Measurements from ENCODE around the gene SLC25A23. TPM values are rescaled to one million over a fixed set of nuclear protein-coding genes. Genes with fewer than 3 reads are reported as not detected.

The SLC25A23 gene
- total and polyA plus RNA-seq, 2 of the 8 experiments (the other 6 are each of a cell fraction or from before 2014, with no cell fraction given), result 18.0 to 48.1 TPM

- no peak overlapping the region for H2BK15ac ChIP-seq (ENCODE audit: low read length)
- H3K79me2 ChIP-seq (ENCODE audit: control insufficient read depth in 1 of 2, insufficient read depth in 2 of 2, low read length in 2 of 2), result no peaks in the 10 kb centered on the region
- TF ChIP-seq CBX5 (IDR thresholded peaks at IDR 0.05; ENCODE audit: low read depth, low read length) (no peak), FOSL1 (IDR thresholded peaks at IDR 0.05; ENCODE audit: insufficient read depth, low read depth, low read length) (no peak)
- H3K27me3 ChIP-seq (replicated peaks in 1 of 4; ENCODE audit: control insufficient read depth in 3 of 4, extremely low read depth in 1 of 4, insufficient read depth in 3 of 4, low read length in 3 of 4), result no peaks in the 10 kb centered on the region
- H2BK20ac ChIP-seq (ENCODE audit: low read length), result no peak overlapping the region
- no peak overlapping the region for H3K4ac ChIP-seq (replicated peaks; ENCODE audit: insufficient read length, low read depth, low read length)
- DNase-seq (ENCODE audit: low read depth in 1 of 2, low spot score in 2 of 2) (no peak), FAIRE-seq (no peak)
- H2BK120ac ChIP-seq (replicated peaks; ENCODE audit: low read depth, low read length), result no peak overlapping the region
- no peak overlapping the region for H3K9ac ChIP-seq (replicated peaks in 1 of 4; ENCODE audit: extremely low read depth in 1 of 4, low read depth in 3 of 4, low read length in 3 of 4)
- H3K79me1 ChIP-seq (ENCODE audit: low read depth, low read length), result no peaks in the 10 kb centered on the region
- H3K36me3 ChIP-seq (ENCODE audit: control insufficient read depth in 2 of 4, insufficient read depth in 4 of 4, low read length in 3 of 4), result peaks cover 5 to 24% (median 9%) of the 10 kb centered on the region in 4 experiments; a peak in 6 of 8 replicates
- no peak overlapping the region for H2AK5ac ChIP-seq (ENCODE audit: low read depth, low read length)
- no peak overlapping the region for H3K27ac ChIP-seq (ENCODE audit: low read depth, low read length)
- H4K5ac ChIP-seq (ENCODE audit: insufficient read length, low read depth, low read length), result no peak overlapping the region
- H2BK5ac ChIP-seq (ENCODE audit: low read depth, low read length), result no peak overlapping the region
- no peak overlapping the region for H2BK12ac ChIP-seq (ENCODE audit: low read depth, low read length)
- no peak overlapping the region for H3K14ac ChIP-seq (ENCODE audit: insufficient read length)
- WGBS, 2 experiments (ENCODE audit: extremely low coverage in 1 of 2, insufficient coverage in 1 of 2, insufficient read length in 1 of 2, insufficient replicate concordance in 2 of 2, low coverage in 1 of 2, low lambda C conversion rate in 2 of 2, missing lambda C conversion rate in 1 of 2), result 96% methylated on average over 5 of the region's 5 CpGs; no CpG with 5 or more reads in 1 of the 2 experiments
- H3K56ac ChIP-seq (replicated peaks; ENCODE audit: insufficient read length, low read depth, low read length), result no peak overlapping the region
- no peak overlapping the region for H3K4me2 ChIP-seq (ENCODE audit: insufficient read depth in 1 of 2, low read depth in 2 of 2, low read length in 2 of 2)
- ChIA-PET CTCF (ENCODE audit: partially characterized antibody) (interaction anchor here (0.7 to 1.5 kb wide), 2 partner anchors 12 to 15 kb away, joined by 3 read pairs; no protein-coding TSS in a partner anchor), POLR2A (ENCODE audit: partially characterized antibody) (no interaction called here)
- H3K23me2 ChIP-seq (ENCODE audit: low read depth, low read length), result no peaks in the 10 kb centered on the region
- H3K4me1 ChIP-seq (replicated peaks in 1 of 4; ENCODE audit: control insufficient read depth in 3 of 4, insufficient read depth in 4 of 4, low read length in 3 of 4), result no peaks in the 10 kb centered on the region
- H2AFZ ChIP-seq (ENCODE audit: low read length), result no peak overlapping the region
- H3K9me3 ChIP-seq (ENCODE audit: insufficient read depth in 2 of 2, low read depth in 1 of 2, low read length in 1 of 2), result peaks cover 0 to 8% of the 10 kb centered on the region in 2 experiments; a peak in 1 of 4 replicates
- no peak overlapping the region for H4K91ac ChIP-seq (replicated peaks; ENCODE audit: insufficient read length, low read length)
- no peak overlapping the region for H3K18ac ChIP-seq (ENCODE audit: extremely low read depth, low read length)
- H4K20me1 ChIP-seq (replicated peaks in 1 of 2; ENCODE audit: control insufficient read depth in 1 of 2, insufficient read depth in 2 of 2, low read length in 2 of 2), result no peaks in the 10 kb centered on the region
- H3K23ac ChIP-seq (ENCODE audit: insufficient read length), result no peak overlapping the region
- no peak overlapping the region for H3K4me3 ChIP-seq (ENCODE audit: extremely low read depth in 1 of 4, insufficient read depth in 2 of 4, low read depth in 3 of 4, low read length in 4 of 4)
- H4K8ac ChIP-seq (ENCODE audit: extremely low read depth, insufficient read depth, low read length), result no peak overlapping the region
Observed at GRCh38 chr19:6450166-6450565, 9.4 kb downstream of the SLC25A23 start.
